ENCODE data around the gene TTC9B. TPM values are rescaled to one million over a fixed set of nuclear protein-coding genes. Genes with fewer than 3 reads are reported as not detected.

TTC9B gene
- total RNA-seq, 4 donors from 2014 or later = not detected

DNA sequence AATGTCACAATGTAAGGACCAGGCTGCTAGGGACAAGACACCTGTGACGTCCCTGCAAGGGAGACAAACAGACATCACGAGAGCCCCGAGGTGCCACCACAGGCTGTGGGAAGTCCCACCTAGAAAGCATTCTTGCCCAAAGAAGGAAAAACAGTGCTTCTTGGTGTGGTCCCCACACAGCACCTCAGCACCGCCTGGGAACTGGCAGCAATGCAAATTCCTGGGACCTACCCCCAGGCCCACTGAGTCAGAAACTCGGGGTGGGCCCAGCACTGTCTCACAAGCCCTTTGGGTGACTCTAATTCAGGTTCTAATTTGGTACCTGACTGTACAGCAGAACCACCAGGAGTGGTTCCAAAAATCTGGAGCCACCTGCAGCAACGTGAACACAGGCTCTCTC lies 22.1 kb upstream of the TTC9B start:
- no peaks in the 10 kb centered on the region for H3K27me3 ChIP-seq
- TF ChIP-seq EP300 (IDR thresholded peaks at IDR 0.05) (no peak), POLR2AphosphoS5 (IDR thresholded peaks at IDR 0.05) (no peak), POLR2A (IDR thresholded peaks at IDR 0.05) (no peak)
- TF ChIP-seq, protein P1, sequence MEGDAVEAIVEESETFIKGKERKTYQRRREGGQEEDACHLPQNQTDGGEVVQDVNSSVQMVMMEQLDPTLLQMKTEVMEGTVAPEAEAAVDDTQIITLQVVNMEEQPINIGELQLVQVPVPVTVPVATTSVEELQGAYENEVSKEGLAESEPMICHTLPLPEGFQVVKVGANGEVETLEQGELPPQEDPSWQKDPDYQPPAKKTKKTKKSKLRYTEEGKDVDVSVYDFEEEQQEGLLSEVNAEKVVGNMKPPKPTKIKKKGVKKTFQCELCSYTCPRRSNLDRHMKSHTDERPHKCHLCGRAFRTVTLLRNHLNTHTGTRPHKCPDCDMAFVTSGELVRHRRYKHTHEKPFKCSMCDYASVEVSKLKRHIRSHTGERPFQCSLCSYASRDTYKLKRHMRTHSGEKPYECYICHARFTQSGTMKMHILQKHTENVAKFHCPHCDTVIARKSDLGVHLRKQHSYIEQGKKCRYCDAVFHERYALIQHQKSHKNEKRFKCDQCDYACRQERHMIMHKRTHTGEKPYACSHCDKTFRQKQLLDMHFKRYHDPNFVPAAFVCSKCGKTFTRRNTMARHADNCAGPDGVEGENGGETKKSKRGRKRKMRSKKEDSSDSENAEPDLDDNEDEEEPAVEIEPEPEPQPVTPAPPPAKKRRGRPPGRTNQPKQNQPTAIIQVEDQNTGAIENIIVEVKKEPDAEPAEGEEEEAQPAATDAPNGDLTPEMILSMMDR (IDR thresholded peaks at IDR 0.05) = no peak
- H3K36me3 ChIP-seq = peaks cover 71% of the 10 kb centered on the region
- H3K4me3 ChIP-seq = no peak overlapping the region
- no peaks in the 10 kb centered on the region for H3K9me3 ChIP-seq
- 84% methylated on average over 4 of the region's 6 CpGs for WGBS
- DNase-seq (ENCODE audit: low spot score in 2 of 2) = no peak
- peaks cover 17% of the 10 kb centered on the region for H3K4me1 ChIP-seq
- H3K27ac ChIP-seq = no peak overlapping the region

DNA sequence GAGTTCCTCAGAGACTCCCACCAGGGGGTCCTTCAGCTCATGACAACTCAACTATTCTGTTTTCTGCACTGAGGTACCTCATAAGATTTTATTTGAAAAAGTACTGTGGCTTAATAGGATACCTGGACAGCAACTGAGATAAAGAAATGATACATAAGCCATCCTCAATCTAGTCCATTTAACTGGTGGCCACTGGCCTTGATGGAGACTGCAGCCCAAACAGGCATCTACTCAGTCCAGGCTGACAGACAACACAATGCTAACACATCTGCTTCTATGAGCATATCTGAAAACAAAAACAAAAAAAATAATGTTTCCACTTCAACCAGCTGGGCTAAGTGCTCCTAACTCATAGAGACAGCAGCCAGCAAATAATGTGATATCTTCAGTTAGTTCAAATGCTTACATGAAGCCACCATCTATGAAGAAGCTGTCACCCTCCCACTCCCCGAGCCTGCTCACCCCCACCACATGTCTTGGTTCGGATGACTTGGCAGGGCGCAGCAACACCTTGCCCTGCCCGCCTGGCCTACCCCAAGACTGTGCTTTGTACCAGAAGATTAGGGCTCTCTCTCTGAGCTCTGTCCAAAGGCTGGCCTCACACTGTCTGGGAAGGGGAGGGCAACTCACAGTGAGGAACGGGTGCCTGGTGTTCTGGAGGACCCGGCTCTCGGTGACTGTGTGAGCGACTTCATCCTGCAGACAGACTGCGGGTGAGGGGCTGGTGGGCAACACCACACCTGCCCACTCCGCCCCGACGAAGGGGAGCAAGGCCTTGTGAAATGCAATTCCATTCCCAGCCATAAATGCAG lies 21.4 kb upstream of the TTC9B start:
- WGBS = 94% methylated on average over 12 of the region's 12 CpGs
- H3K4me3 ChIP-seq = no peak overlapping the region
- H3K36me3 ChIP-seq = peaks cover 78% of the 10 kb centered on the region
- no peak for DNase-seq (ENCODE audit: low spot score in 2 of 2)
- no peak overlapping the region for H3K27ac ChIP-seq
- TF ChIP-seq, protein P1 (IDR thresholded peaks at IDR 0.05) = no peak
- no peak for TF ChIP-seq POLR2A (IDR thresholded peaks at IDR 0.05)
- TF ChIP-seq EP300 (IDR thresholded peaks at IDR 0.05) = no peak
- no peak for TF ChIP-seq POLR2AphosphoS5 (IDR thresholded peaks at IDR 0.05)
- peaks cover 14% of the 10 kb centered on the region for H3K4me1 ChIP-seq
- H3K9me3 ChIP-seq = no peaks in the 10 kb centered on the region
- no peaks in the 10 kb centered on the region for H3K27me3 ChIP-seq

DNA sequence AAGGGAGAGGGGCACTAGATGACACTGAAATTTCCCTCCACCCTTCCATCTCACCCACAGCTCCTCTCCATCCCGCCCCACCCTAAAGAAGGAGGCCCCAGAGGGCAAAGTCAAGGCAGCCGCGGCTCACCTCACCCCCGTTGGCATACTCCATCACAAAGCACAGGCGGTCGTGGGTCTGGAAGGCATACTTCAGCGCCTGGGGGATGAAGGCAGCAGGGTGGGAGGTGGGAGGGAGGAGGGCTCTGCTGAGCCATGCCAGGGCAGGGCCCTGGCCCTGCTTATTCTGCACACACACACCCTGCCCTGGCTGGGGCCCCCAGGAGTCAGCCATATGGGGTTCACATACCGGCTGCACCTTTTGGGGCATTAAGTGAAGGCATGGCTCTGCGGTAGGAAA lies 20.6 kb upstream of the TTC9B start:
- no peak for DNase-seq (ENCODE audit: low spot score in 2 of 2)
- Histone ChIP-seq H3K27me3 (no peaks in the 10 kb centered on the region), H3K36me3 (peaks cover 87% of the 10 kb centered on the region), H3K4me1 (peaks cover 14% of the 10 kb centered on the region), H3K27ac (no peak overlapping the region), H3K9me3 (no peaks in the 10 kb centered on the region), H3K4me3 (no peak overlapping the region)
- WGBS = 93% methylated on average over 6 of the region's 9 CpGs
- TF ChIP-seq POLR2AphosphoS5 (IDR thresholded peaks at IDR 0.05) = no peak
- TF ChIP-seq, protein P1 (IDR thresholded peaks at IDR 0.05) = no peak
- TF ChIP-seq EP300 (IDR thresholded peaks at IDR 0.05) = no peak
- no peak for TF ChIP-seq POLR2A (IDR thresholded peaks at IDR 0.05)

GRCh38 chr19:40237791-40238190 lies 19.6 kb upstream of the TTC9B start:
- no peaks in the 10 kb centered on the region for H3K27me3 ChIP-seq
- H3K36me3 ChIP-seq = peaks cover 96% of the 10 kb centered on the region
- H3K9me3 ChIP-seq = no peaks in the 10 kb centered on the region
- no peak overlapping the region for H3K4me3 ChIP-seq
- H3K27ac ChIP-seq = no peak overlapping the region
- DNase-seq (ENCODE audit: low spot score in 2 of 2) = no peak
- TF ChIP-seq, protein P1 (IDR thresholded peaks at IDR 0.05) = no peak
- no peak for TF ChIP-seq POLR2AphosphoS5 (IDR thresholded peaks at IDR 0.05)
- TF ChIP-seq EP300 (IDR thresholded peaks at IDR 0.05) = no peak
- TF ChIP-seq POLR2A (IDR thresholded peaks at IDR 0.05) = no peak
- peaks cover 10% of the 10 kb centered on the region for H3K4me1 ChIP-seq
- WGBS = 93% methylated on average over 14 of the region's 14 CpGs

DNA sequence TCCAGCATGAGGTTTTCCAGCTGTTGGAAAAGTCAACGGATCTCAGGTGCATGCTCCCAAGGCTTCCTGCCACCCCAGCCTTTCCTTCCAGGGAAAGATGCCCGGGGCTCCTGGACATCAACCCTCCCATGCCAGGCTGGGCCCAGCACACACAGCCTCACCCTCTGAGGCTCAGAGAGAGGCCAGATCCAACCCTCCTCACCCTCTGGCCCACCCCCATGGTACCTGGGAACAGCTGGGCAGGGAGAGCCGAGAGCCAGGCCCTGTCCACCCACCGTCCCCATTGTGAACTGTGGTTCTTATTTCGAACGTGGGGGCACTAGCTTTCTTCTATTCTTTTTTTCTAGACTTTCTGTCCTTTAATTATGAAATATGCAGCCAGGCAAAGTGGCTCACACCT lies 18.2 kb upstream of the TTC9B start:
- 82% methylated on average over 6 of the region's 6 CpGs for WGBS
- Histone ChIP-seq H3K9me3 (no peaks in the 10 kb centered on the region), H3K27ac (no peak overlapping the region), H3K4me1 (no peaks in the 10 kb centered on the region), H3K4me3 (no peak overlapping the region), H3K36me3 (peaks cover 91% of the 10 kb centered on the region), H3K27me3 (no peaks in the 10 kb centered on the region)
- TF ChIP-seq POLR2AphosphoS5 (IDR thresholded peaks at IDR 0.05) = no peak
- TF ChIP-seq, protein P1 (IDR thresholded peaks at IDR 0.05) = no peak
- no peak for TF ChIP-seq EP300 (IDR thresholded peaks at IDR 0.05)
- no peak for TF ChIP-seq POLR2A (IDR thresholded peaks at IDR 0.05)
- DNase-seq (ENCODE audit: low spot score in 2 of 2) = no peak
